ENCODE data around the gene SLC39A12. TPM values are rescaled to one million over a fixed set of nuclear protein-coding genes. Genes with fewer than 3 reads are reported as not detected.

SLC39A12 gene
- total and polyA plus RNA-seq, 8 donors: not detected

DNA sequence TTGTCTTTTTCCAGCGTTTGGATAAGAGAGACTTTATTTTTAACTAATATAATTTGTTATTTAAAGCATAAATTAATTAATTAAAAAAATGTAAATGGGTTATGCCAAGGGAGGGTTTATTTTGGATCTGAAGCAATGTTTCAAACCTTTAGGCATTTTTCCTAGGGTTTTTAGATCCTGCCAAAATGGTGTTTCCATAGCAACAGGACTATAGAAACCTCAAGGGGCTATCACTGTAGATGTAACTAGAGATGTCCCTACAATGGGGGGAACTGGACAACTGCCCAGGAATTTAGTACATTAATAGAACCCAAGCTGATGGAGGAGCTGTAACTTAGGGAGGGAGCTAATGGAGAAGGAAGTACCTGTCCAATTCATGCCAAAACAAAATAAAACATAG, 57.3 kb downstream of the SLC39A12 start:
- DNase-seq: peak in 1 of 2 donors; percentile 47
- H3K4me3 ChIP-seq: no peak overlapping the region
- peaks cover 0 to 18% (median 7%) of the 10 kb centered on the region in 4 donors for H3K4me1 ChIP-seq
- H3K36me3 ChIP-seq: no peaks in the 10 kb centered on the region
- intact Hi-C loops (cut with DNase I; ENCODE audit: low total_unique reads): no loop called here
- no peak overlapping the region for H3K27ac ChIP-seq
- TF ChIP-seq, protein P1, sequence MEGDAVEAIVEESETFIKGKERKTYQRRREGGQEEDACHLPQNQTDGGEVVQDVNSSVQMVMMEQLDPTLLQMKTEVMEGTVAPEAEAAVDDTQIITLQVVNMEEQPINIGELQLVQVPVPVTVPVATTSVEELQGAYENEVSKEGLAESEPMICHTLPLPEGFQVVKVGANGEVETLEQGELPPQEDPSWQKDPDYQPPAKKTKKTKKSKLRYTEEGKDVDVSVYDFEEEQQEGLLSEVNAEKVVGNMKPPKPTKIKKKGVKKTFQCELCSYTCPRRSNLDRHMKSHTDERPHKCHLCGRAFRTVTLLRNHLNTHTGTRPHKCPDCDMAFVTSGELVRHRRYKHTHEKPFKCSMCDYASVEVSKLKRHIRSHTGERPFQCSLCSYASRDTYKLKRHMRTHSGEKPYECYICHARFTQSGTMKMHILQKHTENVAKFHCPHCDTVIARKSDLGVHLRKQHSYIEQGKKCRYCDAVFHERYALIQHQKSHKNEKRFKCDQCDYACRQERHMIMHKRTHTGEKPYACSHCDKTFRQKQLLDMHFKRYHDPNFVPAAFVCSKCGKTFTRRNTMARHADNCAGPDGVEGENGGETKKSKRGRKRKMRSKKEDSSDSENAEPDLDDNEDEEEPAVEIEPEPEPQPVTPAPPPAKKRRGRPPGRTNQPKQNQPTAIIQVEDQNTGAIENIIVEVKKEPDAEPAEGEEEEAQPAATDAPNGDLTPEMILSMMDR (IDR thresholded peaks at IDR 0.05): no peak
- TF ChIP-seq EP300 (IDR thresholded peaks at IDR 0.05): no peak
- TF ChIP-seq POLR2A (IDR thresholded peaks at IDR 0.05): no peak
- no peak for TF ChIP-seq POLR2AphosphoS5 (IDR thresholded peaks at IDR 0.05)
- H3K27me3 ChIP-seq: no peaks in the 10 kb centered on the region
- 34 to 70% (median 48%) methylated on average over 1 of the region's 1 CpG for WGBS, 5 donors
- no peaks in the 10 kb centered on the region for H3K9me3 ChIP-seq

DNA sequence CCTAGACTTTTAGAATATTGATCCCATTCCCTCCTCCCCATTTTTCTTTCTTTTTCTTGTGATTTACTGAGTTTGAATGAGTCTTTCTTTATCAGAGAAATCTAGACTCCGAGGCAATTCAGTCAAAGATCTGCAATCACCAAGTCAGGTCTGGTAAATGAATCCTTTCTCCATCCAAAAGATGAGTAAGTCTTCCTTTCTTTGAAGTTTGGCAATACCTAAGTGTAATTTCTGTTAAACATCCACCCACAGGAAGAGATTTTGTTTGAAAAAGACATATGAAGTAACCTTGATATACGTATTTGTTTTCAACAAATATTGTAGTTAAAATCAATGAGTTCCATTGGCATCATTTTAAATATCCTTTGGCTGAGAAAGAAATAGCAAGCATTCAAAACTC, 58.3 kb downstream of the SLC39A12 start:
- peaks cover 0 to 15% (median 6%) of the 10 kb centered on the region in 4 donors for H3K4me1 ChIP-seq
- DNase-seq: no peak
- H3K4me3 ChIP-seq: no peak overlapping the region
- no peaks in the 10 kb centered on the region for H3K27me3 ChIP-seq
- WGBS, 5 donors: 52 to 62% (median 59%) methylated on average over 2 of the region's 2 CpGs
- TF ChIP-seq, protein P1 (IDR thresholded peaks at IDR 0.05): no peak
- TF ChIP-seq EP300 (IDR thresholded peaks at IDR 0.05) (no peak), POLR2AphosphoS5 (IDR thresholded peaks at IDR 0.05) (no peak), POLR2A (IDR thresholded peaks at IDR 0.05) (no peak)
- no peaks in the 10 kb centered on the region for H3K36me3 ChIP-seq
- no peaks in the 10 kb centered on the region for H3K9me3 ChIP-seq
- no peak overlapping the region for H3K27ac ChIP-seq
- intact Hi-C loops (cut with DNase I; ENCODE audit: low total_unique reads): no loop called here

DNA sequence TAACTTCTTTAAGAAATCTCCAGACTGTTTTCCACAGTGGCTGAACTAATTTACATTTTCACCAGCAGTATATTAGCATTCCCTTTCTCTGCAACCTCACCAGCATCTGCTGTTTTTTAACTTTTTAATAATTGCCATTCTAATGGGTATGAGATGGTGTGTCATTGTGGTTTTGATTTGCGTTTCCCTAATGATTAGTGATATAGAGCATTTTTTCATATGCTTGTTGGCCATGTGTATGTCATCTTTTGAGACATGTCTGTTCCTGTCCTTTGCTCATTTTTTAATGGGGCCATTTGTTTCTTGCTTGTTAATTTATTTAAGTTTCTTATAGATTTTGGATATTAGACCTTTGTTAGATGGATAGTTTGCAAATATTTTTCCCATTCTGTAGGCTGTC, 68.8 kb downstream of the SLC39A12 start:
- Histone ChIP-seq H3K27ac (no peak overlapping the region), H3K27me3 (no peaks in the 10 kb centered on the region), H3K9me3 (peaks cover 0 to 51% (median 23%) of the 10 kb centered on the region in 4 donors), H3K4me3 (no peak overlapping the region), H3K36me3 (no peaks in the 10 kb centered on the region), H3K4me1 (no peaks in the 10 kb centered on the region)
- no peak for TF ChIP-seq POLR2AphosphoS5 (IDR thresholded peaks at IDR 0.05)
- TF ChIP-seq POLR2A (IDR thresholded peaks at IDR 0.05): no peak
- no peak for TF ChIP-seq EP300 (IDR thresholded peaks at IDR 0.05)
- TF ChIP-seq, protein P1 (IDR thresholded peaks at IDR 0.05): no peak
- DNase-seq: no peak
- intact Hi-C loops (cut with DNase I; ENCODE audit: low total_unique reads): no loop called here
- WGBS, 5 donors: 77 to 91% (median 79%) methylated on average over 1 of the region's 1 CpG

DNA sequence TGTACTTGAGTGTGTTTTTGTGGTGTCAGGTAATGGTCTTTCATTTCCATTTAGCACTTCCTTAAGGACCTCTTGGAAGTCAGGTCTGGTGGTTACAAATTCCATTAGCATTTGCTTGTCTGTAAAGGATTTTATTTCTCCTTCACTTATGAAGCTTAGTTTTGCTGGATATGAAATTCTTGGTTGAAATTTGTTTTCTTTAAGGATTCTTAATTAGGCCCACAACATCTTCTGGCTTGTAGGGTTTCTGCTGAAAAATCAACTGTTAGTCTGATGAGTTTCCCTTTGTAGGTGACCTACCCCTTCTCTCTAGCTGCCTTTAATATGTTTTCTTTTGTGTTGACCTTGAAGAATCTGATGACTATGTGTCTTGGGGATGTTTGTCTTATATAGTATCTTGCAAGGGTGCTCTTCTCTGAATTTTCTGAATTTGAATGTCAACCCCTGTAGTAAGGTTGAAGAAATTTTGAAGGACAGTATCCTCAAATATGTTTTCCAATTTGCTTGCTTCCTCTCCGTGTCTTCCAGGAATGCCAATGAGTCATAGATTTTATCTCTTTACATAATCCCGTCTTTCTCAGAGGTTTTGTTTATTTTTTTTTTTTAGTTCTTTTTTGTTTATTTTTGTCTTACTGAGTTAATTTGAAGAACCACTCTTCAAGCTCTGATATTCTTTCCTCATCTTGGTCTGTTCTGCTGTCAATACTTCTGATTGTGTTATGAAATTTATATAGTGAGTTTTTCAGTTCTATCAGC, 70.2 kb downstream of the SLC39A12 start:
- no peak for DNase-seq
- TF ChIP-seq POLR2A (IDR thresholded peaks at IDR 0.05) (no peak), POLR2AphosphoS5 (IDR thresholded peaks at IDR 0.05) (no peak), EP300 (IDR thresholded peaks at IDR 0.05) (no peak)
- TF ChIP-seq, protein P1 (IDR thresholded peaks at IDR 0.05): no peak
- intact Hi-C loops (cut with DNase I; ENCODE audit: low total_unique reads): no loop called here
- WGBS, 5 donors: 0 to 40% (median 5%) methylated on average over 2 of the region's 2 CpGs
- Histone ChIP-seq H3K9me3 (peaks cover 0 to 51% (median 23%) of the 10 kb centered on the region in 4 donors), H3K36me3 (no peaks in the 10 kb centered on the region), H3K4me3 (no peak overlapping the region), H3K27me3 (no peaks in the 10 kb centered on the region), H3K27ac (no peak overlapping the region), H3K4me1 (no peaks in the 10 kb centered on the region)

All from stomach (tissue), 9 donors.